Forelimb muscle (tissue), 1 donor: ENCODE data around the gene SLC6A6. TPM values are rescaled to one million over a fixed set of nuclear protein-coding genes. Genes with fewer than 3 reads are reported as not detected.

Source experiments
- DNase-seq: peaks from one replicate; pipeline ENCODE4 v3.0.0-alpha.2; 2013; ENCODE audit warnings: low read depth
- polyA plus RNA-seq: library from polyadenylated mRNA; unstranded; fragments of 120-200 nt; gene quantifications from one replicate; pipeline ENCODE4 v1.2.1, GENCODE V29; 2013; ENCODE audit not compliant: insufficient read length

Gene SLC6A6
- polyA plus RNA-seq, 1 donor = 4.9 TPM

DNA sequence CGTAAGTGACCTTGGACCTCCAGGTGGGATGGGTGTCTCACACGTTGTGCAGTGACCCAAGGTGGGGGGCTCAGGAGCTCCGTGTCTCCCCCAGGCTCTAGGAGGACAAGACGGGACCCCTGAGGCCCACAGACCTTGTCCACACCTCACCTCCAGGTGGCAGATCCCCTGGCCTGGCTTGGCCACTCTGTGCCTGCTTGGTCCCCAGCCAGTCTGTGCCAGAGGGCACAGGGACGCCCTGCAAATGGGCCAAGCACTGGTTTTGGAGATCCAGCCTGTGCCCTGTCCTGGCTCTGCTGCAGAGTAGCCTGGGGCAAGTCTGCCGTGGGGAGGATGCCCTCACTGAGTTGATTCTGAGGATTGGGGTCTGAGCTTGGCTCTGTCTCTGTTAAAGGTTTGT lies 14.0 kb downstream of the SLC6A6 start:
- DNase-seq = no peak

DNA sequence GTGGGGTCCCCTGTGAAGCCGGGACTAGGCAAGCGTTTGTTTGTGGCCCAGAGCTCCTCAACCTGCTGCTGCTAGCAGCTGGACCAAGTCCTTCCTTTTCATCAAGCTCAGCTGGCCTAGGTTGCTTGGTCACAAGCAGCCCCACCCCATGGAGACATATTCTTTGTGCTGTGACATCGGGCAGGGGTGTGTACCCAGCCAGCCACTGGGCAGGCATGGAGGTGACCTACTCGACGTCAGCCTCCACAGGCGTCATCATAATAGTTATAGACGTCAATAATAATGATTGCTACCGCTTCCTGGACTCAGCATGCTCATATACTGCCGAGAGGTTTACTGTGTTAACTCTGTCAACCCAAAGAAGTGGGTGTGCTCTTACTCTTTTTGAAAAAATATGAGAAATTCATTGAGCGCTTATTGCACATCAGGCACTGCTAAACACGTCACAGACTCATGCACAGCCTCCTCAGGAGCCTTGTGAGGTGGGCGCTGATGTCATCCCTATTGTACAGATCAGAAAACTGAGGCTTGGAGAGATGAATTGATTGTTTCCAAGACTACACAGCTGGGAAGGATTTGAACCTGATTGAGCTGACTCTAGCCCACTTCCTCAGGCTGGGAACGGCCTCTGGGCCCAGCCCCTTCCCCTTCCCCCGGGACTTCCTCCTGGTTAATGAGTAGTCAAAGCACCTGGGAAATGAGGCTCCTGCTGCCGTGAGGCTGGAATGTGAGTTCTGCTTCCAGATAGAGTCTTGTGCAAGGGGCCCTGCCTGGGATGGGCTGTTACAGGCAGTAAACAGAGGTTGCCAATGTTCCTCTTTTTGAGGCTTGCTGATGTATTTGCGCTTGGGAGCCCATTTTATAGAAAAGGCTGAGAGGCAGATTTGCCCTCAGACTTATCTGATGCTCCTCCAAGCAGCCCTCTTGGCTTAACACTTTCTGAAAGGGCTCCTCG lies 16.2 kb downstream of the SLC6A6 start:
- no peak for DNase-seq

DNA sequence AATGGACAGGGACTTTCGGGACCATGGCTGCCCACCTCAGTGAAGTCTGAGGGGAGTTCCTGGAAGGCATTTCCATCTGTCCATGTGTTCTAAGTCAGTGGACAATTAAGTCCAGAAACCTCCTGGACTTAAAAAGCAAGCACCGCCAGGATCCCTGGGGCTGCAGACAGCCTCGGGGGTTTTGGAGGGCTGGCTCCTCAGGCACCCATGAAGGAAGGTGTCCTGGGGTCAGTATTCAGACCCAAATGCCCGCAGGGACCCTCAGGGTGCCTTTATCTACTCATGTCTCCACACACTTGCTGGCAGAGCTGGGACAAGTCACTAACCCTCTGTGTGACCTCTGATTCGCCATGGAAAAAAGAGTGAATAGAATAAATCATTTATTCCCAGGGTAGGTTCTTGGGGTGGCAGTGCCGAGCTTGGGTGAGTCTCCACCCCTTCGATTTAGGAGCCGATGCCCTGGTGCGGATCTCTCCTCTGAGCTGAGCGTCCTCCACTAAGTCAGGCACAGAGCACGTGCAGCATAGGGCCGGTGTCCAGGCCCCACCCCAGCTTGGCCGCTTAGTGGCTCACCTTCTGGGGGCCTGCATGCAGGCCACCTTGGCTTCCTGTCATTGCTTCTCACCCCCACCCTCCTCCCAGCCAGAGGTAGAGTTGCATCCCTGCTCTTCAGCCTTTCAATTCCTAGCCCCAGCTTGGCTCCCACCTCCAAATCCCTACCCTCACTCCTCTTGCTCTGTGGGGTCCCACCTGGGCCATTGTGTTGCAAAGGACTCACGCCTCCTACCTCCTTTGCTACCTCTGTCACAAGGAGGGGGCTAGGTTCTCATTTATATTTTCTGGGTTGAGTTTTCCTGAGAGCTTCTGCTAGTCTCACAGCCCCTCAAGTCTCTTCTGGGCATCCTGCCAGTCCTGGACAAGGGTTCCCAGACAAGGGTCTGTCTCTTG lies 19.9 kb downstream of the SLC6A6 start:
- DNase-seq = no peak

DNA sequence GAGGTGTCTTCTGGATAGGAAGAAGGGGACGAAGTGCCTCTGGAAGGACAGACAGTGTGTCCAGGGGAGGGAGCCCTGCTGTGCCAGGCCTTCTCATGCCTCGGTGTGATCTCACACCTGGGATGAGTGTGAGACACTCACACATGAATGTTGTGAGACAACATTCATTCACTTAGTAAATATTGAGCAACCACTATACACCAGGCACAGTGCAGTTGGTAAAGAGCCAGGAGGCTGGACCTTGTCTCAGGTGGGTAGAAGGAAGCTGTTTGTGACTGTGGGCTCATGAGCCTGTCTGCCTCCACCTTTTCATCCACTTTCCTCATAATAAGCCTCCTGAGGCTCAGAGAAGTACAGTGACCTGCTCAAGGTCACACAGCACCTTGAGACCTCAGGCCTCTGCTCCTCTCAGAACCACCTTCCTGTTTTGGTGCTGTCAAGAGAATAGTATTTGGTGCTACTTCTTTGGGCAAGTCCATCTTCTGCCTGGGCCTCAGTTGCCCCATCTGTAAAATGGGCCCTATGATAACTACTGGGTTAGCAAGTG lies 20.9 kb downstream of the SLC6A6 start:
- DNase-seq = no peak

DNA sequence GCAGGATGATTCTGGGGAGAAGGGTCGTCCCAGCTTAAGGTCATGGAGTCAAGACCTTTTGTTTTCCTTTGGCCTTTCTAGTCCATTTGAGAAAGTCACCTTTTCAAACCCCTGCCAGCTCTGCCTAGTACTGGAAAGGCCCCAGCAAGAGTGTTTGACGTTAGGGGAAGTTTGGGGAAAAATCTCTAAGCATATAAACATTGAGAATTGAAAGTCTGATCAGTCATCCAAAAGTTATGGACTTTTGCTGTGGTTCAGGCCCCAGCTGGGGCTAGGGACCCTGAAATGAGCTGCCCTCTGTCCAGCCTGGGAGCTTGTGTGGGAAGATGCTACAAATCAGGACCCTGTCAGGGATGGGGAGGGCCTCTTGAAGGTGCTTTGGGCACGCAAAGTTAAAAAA lies 21.6 kb downstream of the SLC6A6 start:
- DNase-seq = no peak

DNA sequence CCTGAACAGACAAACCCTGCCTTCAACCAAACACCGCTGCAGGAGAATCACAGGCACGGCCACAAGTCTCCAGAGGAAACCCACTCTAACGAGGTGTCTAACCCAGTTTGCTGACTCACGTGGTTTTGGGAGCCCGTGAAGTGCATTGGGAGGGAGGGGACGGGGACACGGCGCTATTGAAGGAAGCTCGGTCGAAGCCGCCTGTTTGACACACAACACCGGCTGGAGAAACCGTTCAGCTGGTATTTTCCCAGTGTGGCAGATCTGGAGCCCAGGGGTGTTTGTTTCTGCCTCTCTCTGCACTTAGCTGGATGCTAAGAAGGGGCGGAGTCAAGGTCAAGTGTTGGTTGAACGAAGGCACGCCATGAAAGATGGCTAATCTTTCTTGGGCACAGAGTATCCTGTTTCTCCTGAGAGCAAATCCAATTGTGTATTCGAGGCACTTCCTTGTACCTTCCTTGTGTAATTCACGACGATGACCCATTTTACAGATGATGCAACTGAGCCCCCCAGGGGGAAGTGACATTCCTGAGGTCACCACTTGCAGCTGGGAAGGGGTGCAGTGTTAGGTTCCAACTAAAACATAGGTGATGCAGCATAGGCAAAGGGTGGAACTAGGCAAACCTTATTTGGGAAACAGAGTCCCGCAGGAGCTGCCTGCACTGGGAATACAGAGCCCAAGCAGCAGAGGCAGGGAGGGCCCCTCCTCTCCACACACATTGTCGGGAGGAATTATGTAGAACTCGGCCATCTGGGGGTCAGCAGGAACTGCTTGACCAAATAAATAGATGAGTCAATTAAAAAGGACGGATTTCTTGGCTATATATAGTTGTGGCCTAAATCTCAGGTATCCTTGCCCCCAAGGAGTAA lies 22.5 kb downstream of the SLC6A6 start:
- no peak for DNase-seq

DNA sequence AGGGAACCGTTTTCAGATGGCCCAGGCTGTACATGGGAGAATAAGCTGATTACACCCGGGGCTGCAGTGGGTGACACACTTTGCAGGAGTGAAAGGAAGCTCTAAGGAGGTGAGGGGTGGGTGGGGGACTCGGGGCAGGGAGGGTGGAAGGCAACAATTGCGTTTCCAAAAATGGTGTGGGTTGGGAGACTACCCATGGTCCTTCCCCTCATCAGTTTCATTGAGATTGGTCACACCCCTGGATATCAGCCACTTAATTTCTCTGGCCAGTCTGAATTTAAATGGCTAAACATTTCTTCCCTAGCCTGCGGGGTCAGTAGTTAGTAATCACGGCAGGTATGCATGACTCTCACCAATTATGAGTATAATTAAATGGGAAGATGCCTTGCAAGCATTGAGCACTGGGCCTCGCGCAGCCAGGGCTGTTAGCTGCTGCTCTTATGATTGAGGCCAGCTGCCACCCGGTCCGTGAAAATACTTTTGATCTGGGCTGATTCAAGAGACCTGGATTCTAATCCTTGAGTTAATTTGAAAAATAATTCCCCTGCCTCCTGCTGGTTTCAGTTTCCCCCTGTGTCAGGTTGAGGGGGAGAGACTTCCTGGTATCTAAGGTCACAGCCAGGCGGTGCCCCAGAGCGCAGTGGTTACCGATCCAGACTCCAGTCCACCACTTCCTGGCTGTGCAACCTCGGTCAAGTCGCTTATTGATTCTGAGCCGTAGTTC lies 23.3 kb downstream of the SLC6A6 start:
- no peak for DNase-seq

DNA sequence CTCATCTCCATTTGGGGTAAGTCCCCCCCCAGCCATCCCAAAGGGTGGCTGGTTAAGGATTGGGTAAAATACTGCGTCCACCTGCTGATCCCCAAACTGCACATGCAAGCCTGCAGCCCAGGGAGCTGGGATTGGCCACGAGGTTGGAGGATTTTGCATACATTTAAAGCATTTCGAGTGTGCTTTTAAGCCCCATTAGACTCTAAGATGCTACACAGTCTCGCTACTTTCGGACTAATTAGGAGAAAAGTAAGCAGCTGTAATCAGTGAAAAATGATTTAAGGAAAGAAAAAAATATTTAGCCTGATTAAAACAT lies 23.9 kb downstream of the SLC6A6 start:
- no peak for DNase-seq

DNA sequence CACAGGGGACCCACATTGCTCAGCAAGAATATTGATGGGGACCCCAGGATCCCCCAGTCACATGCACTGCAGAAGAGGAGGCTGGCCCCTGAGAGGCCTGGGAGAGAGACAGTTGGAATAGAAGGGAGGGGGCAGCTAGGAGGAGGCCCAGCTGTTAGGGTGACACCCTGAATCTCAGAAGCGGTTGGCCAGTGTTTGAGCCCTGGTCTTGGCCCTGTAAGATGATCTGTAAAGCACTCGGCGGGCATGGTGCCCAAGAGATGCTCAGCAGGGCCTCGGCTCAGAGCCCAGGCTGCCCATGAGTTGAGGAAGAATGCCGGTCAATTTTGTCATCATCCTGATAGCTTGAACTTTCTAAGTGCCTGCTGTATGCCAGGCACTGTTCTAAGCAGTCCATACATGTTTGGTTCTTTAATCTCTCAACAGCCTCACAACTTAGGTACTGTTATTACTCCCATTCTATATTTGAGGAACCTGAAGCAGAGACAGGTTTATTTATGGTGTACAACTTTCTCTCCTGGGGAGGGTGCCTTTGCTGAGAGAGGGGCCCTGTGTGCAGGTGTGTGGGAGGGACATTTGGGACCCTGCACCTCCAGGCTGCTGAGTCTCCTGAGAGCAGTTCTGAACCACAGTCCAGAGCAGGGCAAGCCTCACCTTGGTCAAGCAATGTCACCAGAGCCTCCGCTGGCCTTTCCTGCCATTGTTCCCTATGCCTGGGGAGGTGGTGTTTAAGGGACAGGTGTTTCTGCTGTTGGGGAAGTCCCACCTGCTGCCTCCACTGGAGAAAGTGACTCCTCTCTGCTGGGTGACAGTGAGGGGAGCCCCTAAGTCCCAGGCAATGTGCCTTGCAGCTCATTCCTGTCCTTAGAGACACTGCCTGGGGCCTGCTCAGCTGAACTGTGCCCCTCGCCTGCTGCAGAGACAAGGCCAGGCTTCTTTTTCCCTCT lies 26.0 kb downstream of the SLC6A6 start:
- DNase-seq = no peak

DNA sequence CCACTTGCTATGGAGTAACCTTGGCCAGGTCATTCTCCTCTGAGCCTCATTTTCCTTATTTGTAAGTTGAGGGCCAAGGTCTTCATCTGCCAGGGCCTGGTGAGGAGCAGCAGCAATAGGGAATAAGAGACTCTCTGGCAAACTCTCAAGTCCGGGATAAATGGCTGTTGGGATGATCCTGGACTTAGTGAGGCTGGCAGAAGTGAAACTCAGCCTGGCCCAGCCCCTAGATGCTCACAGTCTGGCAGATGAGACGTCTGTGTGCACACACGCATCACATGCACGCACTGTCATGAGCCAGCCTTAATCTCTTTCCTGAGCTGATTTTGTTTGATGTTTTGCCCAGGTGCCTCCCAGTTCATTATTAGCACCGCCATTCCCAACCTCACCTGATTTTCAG lies 26.8 kb downstream of the SLC6A6 start:
- DNase-seq = no peak

DNA sequence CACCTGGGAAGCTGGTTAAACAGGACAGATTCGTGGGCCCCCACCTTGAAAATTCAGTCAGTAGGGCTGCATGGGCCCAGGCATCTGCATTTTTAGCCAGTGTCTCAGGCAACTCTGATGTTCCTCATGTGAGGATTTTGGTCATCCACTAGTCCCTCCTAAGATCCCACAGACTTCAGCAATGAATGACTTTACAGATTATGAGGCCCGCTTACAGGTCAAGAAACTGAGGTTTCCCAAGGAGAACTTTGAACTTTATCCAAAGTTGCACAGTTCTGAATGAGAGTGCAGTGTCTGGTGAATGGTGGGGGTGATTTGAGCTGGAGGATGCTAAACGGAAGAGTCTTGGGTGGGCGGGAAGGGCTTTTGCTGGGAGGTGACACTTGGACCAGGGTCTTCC lies 27.2 kb downstream of the SLC6A6 start:
- no peak for DNase-seq

DNA sequence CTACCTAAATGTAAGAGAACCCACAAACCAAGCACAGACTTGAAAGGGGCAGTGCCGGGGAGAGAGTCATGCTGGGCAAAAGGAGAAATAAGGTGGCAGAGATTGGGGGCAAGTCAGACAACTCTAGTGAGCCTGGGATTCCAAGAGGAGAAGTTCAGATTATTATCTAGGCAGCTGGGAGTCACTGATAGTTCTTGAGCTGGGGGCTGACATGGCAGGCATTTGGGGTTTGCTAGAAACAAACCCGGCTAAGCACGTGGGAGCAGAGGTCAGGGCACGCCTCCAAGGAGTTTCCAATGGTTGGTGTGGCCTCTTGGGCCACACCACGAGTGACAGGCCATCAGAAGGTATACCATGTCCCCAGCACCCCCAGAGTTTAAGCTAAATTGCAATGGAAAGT lies 27.6 kb downstream of the SLC6A6 start:
- DNase-seq = no peak

DNA sequence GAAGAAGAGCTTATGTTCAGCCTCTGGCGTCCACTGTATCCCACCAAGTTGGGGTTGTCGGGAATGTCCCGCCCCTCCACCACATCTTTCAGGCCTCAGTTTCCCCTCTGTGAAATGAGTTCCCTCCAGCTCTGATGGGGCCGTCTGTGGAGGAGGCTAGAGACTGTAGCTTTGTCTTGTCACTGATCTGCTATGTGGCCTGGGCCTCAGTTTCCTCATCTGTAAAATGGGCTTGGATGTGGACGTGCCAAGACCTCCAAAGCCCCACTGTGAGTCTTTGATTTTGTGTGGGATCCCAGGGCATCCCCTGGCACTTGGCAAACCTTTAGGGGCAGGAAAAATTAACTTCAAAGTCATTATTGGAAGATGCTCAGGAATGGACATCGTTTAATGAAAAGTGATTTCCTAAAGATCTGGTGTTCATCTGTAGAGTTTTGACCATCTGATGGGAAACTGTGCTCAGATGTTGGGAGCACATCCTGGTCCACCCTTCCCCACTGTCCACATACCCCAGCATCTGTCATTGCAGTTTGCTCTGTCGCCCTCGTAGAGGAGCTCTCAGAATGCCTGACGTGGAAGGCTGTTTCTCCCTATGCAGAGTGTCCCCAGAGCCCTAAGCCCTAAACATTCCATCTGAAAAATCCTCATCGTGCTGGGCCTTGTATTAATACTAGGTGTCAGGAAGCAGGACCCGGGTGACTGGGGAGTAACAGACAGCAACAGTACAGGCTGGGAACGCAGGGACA lies 28.5 kb downstream of the SLC6A6 start:
- no peak for DNase-seq

DNA sequence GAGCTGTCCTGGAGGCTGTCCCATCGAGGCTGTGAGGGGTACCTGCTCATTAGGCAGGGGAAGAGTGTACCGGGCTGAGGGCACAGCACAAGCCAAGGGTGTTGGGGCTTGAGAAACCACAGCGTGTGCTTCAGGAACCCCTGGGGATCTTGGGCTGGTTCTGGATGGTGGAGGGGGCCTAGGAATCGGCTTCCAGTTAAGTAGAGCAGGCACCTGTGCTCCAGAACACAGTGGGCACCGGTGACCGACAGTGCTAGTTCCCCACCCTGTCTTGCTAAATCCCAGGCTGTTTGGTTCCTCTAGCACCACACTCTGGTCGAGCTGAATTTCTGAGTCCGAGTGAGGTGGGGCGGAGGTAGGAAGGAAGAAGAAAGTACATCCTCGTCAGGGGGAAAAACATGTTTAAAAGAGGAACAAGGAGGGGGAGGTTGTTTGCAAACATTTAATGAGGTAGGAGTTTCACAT lies 29.1 kb downstream of the SLC6A6 start:
- no peak for DNase-seq

DNA sequence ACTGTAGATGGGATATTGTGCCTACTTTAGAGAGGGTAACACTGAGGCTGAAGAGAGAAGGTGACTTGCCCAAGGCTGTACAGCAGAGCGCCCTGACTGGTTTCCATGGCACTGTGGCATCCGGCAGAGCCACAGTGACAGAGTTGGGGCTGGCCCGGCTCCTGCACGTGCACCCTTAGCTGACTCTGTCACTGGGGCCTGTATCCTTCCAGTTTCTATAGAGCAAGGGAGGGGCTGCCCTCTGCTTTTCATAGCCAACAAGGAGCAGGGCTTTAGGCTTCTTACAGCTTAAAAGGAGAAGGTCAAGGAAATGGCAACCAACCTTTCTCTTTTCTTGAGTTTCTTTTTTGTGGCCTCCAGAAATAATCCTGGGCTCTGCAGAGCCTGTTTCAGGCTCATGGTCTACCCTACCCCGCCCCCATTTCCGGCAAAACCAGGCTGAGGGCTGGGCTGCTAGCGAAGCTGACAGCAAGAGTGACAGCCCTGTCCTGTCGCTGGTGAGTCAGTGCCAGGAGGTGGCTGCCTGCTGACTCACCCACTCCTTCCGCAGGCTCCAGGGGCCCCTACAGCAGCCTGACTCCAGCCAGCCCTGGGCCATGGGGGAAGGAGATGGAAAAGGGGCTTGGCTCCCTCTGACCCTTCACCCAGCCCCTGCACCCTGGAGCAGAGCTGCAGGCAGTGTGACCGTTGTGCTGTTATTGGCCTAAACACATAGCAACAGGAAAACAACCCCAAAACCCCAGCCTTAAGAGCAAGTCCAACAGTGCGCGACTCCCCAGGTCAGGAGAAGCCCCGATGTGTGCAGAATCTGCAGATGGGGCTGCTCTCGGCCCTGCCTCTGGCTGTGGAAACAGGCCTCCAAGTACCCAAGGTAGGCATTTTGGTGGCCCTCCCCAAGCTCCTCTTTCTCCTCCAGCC lies 29.8 kb downstream of the SLC6A6 start:
- no peak for DNase-seq

DNA sequence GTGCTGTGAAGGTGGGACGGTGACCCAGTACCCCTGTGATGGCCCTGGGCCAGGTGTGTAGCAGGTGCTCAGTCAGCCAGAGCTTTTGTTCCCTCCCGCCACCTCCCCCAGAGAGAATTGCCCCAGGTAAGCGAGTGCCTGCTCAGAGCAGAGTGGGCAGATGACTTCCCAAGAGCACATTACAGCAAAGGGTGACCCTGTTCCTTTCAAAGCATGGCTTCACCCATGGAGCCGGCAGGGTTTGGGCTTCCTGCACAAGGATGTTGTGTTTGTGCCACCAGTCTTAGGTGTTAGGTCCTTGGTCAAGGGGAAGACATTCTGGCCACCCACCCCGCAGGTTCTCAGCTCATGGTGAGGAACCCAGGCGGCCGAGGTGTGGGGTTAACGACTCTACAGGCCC lies 30.7 kb downstream of the SLC6A6 start:
- no peak for DNase-seq

DNA sequence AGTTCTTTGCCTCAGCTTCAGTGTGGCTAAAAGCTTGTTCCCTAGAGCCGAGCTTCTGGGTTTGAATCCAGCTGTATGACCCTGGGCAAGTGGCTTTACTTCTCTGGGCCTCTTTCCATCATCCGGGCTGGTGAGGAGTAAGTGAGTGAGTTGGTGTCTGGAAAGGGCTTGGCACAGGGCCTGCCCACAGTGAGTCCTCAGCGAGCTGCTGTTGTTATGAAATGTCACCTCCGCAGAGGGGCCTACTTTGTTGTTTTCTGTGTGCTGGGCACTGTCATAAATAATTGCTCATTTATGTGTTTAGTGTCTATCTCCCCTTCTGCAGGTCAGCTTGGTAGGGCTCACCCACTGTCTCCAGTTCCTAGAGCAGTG lies 31.7 kb downstream of the SLC6A6 start:
- no peak for DNase-seq
